Lung (tissue), 12 donors: Measurements from ENCODE around the gene PHACTR1. TPM values are rescaled to one million over a fixed set of nuclear protein-coding genes. Genes with fewer than 3 reads are reported as not detected.

Source experiments
- ATAC-seq: fragments of 200-7000 bp; cut with Tn5 transposase; one replicate; pipeline ENCODE4 v1.9.1; 2020; ENCODE audit warnings: moderate number of reproducible peaks; ENCODE audit not compliant: insufficient read depth, low FRiP score
- DNase-seq, 3 donors: peaks; one replicate each; pipeline ENCODE4 v3.0.0-alpha.2; 2013 to 2017
- H3K27ac ChIP-seq, 2 donors: one replicate each; pipeline ENCODE4 v1.5.1; 2013; ENCODE audit warnings: mild to moderate bottlenecking in 2 of 2, moderate library complexity in 2 of 2, control low read depth in 1 of 2, inconsistent platforms in 1 of 2, low read depth in 1 of 2, low read length in 1 of 2
- H3K27me3 ChIP-seq, 3 donors: one replicate each; pipeline ENCODE4 v1.5.1; 2013; ENCODE audit warnings: low read length in 2 of 3; ENCODE audit not compliant: control insufficient read depth in 3 of 3, insufficient read depth in 3 of 3
- H3K36me3 ChIP-seq, 4 donors: one replicate each; pipeline ENCODE4 v1.5.1; 2013; ENCODE audit warnings: low read length in 4 of 4, mild to moderate bottlenecking in 1 of 4, moderate library complexity in 1 of 4; ENCODE audit not compliant: control insufficient read depth in 4 of 4, insufficient read depth in 4 of 4
- H3K4me1 ChIP-seq, 5 donors: one replicate each; pipeline ENCODE4 v1.5.1; 2013; ENCODE audit warnings: low read length in 5 of 5, mild to moderate bottlenecking in 2 of 5, moderate library complexity in 1 of 5; ENCODE audit not compliant: control insufficient read depth in 5 of 5, insufficient read depth in 5 of 5
- H3K4me3 ChIP-seq: one replicate; pipeline ENCODE4 v1.5.1; 2013; ENCODE audit warnings: mild to moderate bottlenecking, control low read depth, moderate library complexity
- H3K9ac ChIP-seq, 2 donors: one replicate each; pipeline ENCODE4 v1.5.1; 2013; ENCODE audit warnings: low read length in 2 of 2, control low read depth in 1 of 2; ENCODE audit not compliant: insufficient read depth in 1 of 2
- H3K9me3 ChIP-seq, 4 donors: one replicate each; pipeline ENCODE4 v1.5.1; 2013; ENCODE audit warnings: low read length in 3 of 4, mild to moderate bottlenecking in 1 of 4, moderate library complexity in 1 of 4; ENCODE audit not compliant: control insufficient read depth in 4 of 4, insufficient read depth in 3 of 4
- WGBS, 2 donors: extraction: QIAGEN DNeasy Blood & Tissue Kit; methylation state at CpG; one replicate each; pipeline ENCODE4 v1.1.7; 2013; 5-methylcytosine and 5-hydroxymethylcytosine counted together
- polyA plus RNA-seq, 2 donors: library from polyadenylated mRNA; stranded (reverse); fragments of 200-250 nt; gene quantifications; one replicate each; pipeline ENCODE4 v1.2.1, GENCODE V29; 2013
- total RNA-seq, 2 donors: library from RNA; depleted of rRNA in 1 of 2; stranded (reverse); fragments of >200 nt in 1 of 2; gene quantifications; one replicate each; pipeline ENCODE4 v1.2.1, GENCODE V29; 2014 to 2021
- TF ChIP-seq, protein P1 (sequence below): IDR thresholded peaks from 2 replicates; pipeline ENCODE4 v1.5.1; 2012; ENCODE audit warnings: mild to moderate bottlenecking; ENCODE audit errors: control extremely low read depth, extremely low read depth
- donor health status: control.
- donor health status: control.
- donor health status: Bipolar disorder and iron deficiency.
- donor health status: healthy.
- donor health status: DM: yes; HTN: yes; CAD: no.

The PHACTR1 gene
- total and polyA plus RNA-seq, 4 donors = 16.3 to 58.8 (median 41.9) TPM

DNA sequence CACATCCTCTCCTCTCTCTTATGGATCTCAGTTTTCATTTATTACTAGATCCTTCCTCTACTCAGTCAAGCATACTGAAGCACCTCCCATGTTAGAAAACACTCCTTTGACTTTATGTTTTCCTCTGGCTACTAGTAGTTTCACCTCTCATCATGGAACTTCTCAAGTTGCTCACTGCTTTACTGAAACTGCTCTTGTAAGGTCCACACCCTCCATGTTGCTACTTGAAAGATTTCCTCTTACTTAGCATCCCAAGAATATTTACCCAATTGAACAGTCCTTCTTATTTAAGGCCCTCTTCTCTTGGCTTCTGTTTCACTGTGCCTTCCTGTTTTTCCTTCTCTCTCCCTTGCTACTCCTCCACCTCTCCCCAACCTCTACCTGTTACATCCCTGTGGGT, 381.4 kb downstream of the PHACTR1 start:
- Histone ChIP-seq H3K27me3 (no peaks in the 10 kb centered on the region), H3K27ac (peak overlapping the region; percentile 17 to 52), H3K36me3 (no peaks in the 10 kb centered on the region), H3K9me3 (no peaks in the 10 kb centered on the region), H3K9ac (no peak overlapping the region), H3K4me3 (no peak overlapping the region), H3K4me1 (peaks cover 0 to 41% (median 0%) of the 10 kb centered on the region in 5 donors)
- TF ChIP-seq, protein P1, sequence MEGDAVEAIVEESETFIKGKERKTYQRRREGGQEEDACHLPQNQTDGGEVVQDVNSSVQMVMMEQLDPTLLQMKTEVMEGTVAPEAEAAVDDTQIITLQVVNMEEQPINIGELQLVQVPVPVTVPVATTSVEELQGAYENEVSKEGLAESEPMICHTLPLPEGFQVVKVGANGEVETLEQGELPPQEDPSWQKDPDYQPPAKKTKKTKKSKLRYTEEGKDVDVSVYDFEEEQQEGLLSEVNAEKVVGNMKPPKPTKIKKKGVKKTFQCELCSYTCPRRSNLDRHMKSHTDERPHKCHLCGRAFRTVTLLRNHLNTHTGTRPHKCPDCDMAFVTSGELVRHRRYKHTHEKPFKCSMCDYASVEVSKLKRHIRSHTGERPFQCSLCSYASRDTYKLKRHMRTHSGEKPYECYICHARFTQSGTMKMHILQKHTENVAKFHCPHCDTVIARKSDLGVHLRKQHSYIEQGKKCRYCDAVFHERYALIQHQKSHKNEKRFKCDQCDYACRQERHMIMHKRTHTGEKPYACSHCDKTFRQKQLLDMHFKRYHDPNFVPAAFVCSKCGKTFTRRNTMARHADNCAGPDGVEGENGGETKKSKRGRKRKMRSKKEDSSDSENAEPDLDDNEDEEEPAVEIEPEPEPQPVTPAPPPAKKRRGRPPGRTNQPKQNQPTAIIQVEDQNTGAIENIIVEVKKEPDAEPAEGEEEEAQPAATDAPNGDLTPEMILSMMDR = no peak
- DNase-seq = no peak
- peak; percentile 27 for ATAC-seq

DNA sequence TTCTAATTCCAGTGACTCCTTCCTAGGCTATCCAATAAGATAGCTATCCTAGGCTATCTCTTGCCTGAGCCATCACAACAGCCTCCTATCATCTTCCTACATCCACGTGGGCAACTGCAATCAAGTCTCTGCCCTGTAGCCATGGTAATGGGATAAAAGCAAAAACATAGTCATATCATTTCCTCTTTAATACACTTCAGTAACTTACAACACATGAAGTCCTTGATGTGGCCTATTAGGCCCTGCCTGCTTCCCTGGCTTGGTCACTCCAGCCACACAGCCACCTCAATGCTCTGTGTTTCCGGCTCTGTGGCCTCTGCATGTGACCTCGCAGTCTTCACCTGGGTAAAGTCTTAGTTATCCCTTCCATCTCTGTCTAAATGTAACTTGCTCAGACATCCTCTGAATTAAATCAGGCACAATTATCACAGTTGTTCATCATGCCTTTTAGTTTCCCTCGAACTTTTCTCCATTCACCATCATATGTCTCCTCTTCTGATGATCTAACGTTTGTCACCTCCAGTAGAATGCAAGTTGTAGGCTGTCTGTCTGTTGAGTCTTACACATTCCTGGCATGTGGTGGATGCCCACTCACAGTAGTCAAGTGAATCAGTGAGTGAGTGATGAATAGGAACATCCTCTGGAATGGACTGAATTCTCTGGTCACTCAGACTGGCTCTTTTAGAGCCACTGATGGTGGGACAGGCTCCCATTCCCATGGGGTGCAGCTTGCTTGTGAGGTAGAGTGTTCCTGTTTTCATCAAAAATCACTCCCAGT, 382.4 kb downstream of the PHACTR1 start:
- Histone ChIP-seq H3K27ac (peak overlapping the region in 1 of 2 donors; percentile 3), H3K4me3 (no peak overlapping the region), H3K27me3 (no peaks in the 10 kb centered on the region), H3K9me3 (no peaks in the 10 kb centered on the region), H3K36me3 (no peaks in the 10 kb centered on the region), H3K4me1 (peaks cover 0 to 41% (median 0%) of the 10 kb centered on the region in 5 donors), H3K9ac (no peak overlapping the region)
- no peak for ATAC-seq
- TF ChIP-seq, protein P1 = no peak
- WGBS, 2 donors = 79 to 83% methylated on average over 5 of the region's 5 CpGs
- DNase-seq = no peak

GRCh38 chr6:13099771-13100170, 383.2 kb downstream of the PHACTR1 start:
- no peak overlapping the region for H3K27ac ChIP-seq
- no peak for ATAC-seq
- H3K9ac ChIP-seq = no peak overlapping the region
- TF ChIP-seq, protein P1 = no peak
- H3K9me3 ChIP-seq = no peaks in the 10 kb centered on the region
- H3K4me1 ChIP-seq = peaks cover 0 to 40% (median 0%) of the 10 kb centered on the region in 5 donors
- no peaks in the 10 kb centered on the region for H3K36me3 ChIP-seq
- no peaks in the 10 kb centered on the region for H3K27me3 ChIP-seq
- no peak overlapping the region for H3K4me3 ChIP-seq
- no peak for DNase-seq
